Measurements from ENCODE around the gene LATS2.
A peak's percentile ranks its signal among the peaks of the same experiment; 100 is the strongest.

Gene LATS2

GRCh38 chr13:21018220-21018619 is 43.2 kb downstream of the LATS2 start:
- FAIRE-seq (no peak), DNase-seq (ENCODE audit: low spot score) (no peak)

DNA sequence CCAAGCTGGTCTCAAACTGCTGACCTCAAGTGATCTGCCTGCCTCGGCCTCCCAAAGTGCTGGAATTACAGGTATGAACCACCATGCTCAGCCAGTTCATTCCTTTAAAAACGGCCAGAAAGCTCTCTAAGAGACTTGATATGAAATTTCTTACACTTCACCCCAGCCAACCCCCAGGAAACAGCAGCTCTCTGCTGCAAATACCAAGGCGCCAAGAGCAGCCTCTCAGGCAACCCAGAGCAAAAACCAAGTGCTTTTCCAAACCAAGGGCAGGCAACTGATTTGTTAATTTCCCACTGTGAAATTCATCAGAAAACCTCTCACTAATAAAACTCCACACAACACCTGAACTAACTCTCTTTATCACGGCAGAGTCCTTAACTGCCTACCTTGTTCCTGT is 44.9 kb downstream of the LATS2 start:
- no peak for DNase-seq (ENCODE audit: low spot score)
- FAIRE-seq, result no peak

GRCh38 chr13:21015284-21015683 is 46.1 kb downstream of the LATS2 start:
- FAIRE-seq (no peak), DNase-seq (ENCODE audit: low spot score) (no peak)

DNA sequence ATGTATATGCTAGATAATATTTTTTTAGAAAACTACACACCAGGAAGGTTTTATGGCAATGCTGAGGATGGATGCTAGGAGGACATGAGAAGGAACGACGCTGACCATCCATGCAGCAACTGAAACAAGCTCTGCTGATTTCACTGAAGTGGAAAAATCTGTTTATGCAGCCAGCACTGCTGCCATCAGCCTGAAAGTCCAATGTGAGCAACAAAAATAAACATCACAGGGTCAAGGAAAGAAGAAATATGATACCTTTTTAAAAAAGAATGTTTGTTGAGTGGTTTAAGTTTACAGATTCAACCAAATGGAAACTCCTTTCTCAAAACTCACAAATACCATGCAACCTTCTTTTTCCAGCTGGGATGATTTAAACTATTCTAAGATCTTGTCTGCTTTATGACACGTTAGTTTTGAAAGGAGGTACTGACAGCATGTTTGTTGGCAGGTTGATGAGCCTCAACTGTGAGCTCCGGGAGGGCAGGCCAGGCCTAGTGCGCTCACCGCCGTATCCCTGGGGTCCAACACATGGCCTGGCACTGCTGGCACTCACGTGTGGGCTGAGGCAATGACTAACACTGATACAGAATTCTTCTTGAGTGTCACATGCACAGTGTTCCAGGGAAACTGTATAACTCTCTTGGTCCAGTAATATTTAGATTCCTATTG is 46.8 kb downstream of the LATS2 start:
- FAIRE-seq, result no peak
- no peak for DNase-seq (ENCODE audit: low spot score)

DNA sequence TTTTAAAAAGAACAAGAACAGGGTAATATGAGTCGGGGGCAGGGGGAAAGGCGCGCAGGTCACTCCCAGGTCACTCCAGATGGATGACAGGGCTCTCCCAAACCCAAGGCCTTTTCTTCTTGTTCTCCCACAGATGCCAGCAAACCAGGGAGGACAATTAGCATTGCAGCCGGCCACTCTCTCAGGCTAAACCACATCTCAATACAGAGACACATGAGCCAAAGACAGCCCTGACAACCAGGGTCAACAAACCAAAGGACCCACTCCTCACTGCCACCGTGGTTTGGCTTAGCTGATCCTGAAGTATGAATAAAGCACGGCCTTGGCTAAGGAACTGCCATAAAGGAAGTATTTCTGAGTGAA is 47.3 kb downstream of the LATS2 start:
- DNase-seq (ENCODE audit: low spot score) (no peak), FAIRE-seq (no peak)

DNA sequence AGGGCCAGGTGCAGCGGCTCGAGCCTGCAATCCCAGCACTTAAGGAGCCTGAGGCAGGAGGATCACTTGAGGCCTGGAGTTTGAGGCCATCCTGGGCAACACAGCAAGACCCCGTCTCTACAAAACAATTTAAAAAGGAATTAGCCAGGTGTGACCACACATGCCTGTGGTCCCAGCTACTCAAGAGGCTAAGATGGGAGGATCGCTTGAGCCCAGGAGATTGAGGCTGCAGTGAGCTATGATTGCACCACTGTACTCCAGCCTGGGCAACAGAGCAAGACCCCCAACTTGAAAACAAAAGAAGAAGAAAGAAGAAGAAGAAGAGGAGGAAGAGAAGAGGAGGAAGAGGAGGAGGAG is 47.7 kb downstream of the LATS2 start:
- no peak for FAIRE-seq

DNA sequence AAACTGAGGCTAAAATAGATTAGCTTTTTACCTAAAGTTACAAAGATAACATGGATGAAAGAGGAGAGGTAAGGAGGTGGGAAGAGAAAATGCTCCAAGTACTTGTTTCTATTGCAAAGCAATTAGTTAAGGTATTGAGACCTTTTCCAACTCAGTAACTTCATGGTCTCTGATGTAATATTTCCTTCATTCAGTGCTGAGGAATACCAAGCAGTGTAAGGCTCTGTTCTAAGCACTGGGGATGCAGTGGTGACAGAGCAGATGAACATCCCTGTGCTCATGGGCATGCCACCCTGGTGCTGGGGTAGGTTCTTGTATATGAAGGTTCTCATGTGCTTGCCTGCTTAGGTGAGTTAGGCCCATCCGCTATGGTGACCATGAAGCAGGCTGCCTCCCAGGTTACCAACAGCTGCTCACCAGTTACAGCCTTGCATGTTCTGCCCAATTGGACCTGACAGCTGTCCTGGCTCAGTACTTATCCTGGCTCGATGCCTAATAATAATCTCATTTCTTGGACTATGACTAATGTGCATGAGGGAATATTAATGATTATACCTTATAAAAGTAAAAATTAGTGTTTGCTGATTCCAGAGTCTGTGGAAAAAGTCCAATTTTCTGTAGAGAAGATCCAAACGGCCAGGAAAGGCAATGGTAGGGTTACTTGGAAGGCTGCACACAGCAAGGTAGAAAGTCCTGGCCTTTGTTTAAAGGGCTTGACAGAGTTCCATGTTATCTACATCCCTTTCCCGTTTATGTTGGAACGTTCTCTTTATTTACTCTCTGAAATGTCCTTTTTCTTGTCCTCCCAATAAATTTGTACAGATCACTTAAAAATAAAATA is 48.3 kb downstream of the LATS2 start:
- DNase-seq (ENCODE audit: low spot score), result no peak
- no peak for FAIRE-seq

More for the DNA sequence above, 47.7 kb downstream of the LATS2 start:
- DNase-seq (ENCODE audit: low spot score), result no peak

- FAIRE-seq, result no peak
Measured at GRCh38 chr13:21012211-21012610, 49.2 kb downstream of the LATS2 start.

GRCh38 chr13:21011378-21011777 is 50.0 kb downstream of the LATS2 start:
- DNase-seq (ENCODE audit: low spot score) (no peak), FAIRE-seq (no peak)

More at GRCh38 chr13:21012211-21012610, 49.2 kb downstream of the LATS2 start:
- DNase-seq (ENCODE audit: low spot score), result no peak

- no peak for DNase-seq (ENCODE audit: low spot score)
- FAIRE-seq, result no peak
Measured at GRCh38 chr13:21010621-21011020, 50.8 kb downstream of the LATS2 start.

GRCh38 chr13:21009036-21009435 is 52.4 kb downstream of the LATS2 start:
- no peak for DNase-seq (ENCODE audit: low spot score)
- no peak for FAIRE-seq

- FAIRE-seq, result no peak
- DNase-seq (ENCODE audit: low spot score), result no peak
Measured at GRCh38 chr13:21008026-21008425, 53.4 kb downstream of the LATS2 start.

DNA sequence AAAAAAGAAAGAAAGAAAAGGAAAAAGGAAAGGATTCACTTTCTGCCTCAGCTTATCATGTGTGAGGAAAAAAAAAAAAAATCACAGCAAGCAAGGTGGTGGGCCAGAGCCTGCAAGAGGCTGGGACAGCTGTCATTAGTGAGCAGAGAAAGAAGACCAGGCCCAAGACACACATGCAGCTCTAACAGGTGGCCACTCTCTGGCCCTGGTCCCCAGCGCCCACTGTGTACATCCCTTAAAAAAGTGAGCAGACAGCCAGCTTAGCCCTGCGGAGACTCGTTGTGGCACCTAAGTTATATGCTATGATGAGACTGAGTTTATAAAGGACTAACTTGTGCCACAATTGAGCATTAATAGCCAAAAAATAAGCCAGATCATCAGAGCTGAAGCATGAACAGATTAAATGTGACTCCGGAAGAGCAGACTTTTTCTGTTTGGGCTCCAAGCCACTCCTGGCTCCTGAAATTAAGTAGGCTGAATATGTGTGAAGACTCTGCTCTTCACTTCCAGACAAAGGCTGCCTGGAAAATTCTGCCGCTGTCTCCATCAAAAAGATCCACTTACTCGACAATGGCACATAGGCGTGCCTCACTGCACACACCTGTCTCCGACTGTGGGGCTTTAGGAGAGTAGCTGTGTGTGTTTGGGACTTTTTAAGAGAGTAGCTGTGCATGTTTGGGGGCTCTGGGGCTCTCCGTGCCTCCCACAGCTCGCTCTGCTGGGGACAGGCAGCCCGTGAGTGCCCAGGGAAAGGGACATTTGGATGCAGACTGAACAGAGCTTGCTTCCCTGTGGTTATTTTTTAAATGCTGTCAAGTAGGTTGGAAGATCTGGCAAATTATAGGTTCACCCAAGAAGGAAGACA is 55.0 kb downstream of the LATS2 start:
- FAIRE-seq (no peak), DNase-seq (ENCODE audit: low spot score) (no peak)

GRCh38 chr13:21005193-21005592 is 56.2 kb downstream of the LATS2 start:
- DNase-seq (ENCODE audit: low spot score), result no peak
- FAIRE-seq, result no peak

- FAIRE-seq (no peak), DNase-seq (ENCODE audit: low spot score) (no peak)
Measured at GRCh38 chr13:21001471-21001870, 59.9 kb downstream of the LATS2 start.

DNA sequence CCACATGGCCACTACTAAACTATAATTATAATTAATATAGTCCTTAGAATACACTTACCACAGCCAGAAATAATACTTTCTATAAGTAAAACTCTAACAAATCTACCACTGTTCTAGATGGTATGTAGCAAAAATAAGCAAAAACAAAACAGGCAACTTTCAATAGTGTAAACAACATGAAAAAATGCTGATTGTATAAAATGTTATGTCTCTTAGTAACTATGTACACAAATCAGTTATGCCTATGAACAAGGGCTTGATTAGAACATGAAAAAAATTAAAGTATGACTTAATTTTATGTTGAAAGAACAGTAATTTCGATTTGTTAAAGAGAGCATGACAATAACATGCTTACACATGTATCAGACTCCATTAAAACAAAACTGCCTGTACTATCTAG is 60.7 kb downstream of the LATS2 start:
- no peak for DNase-seq (ENCODE audit: low spot score)
- no peak for FAIRE-seq

DNA sequence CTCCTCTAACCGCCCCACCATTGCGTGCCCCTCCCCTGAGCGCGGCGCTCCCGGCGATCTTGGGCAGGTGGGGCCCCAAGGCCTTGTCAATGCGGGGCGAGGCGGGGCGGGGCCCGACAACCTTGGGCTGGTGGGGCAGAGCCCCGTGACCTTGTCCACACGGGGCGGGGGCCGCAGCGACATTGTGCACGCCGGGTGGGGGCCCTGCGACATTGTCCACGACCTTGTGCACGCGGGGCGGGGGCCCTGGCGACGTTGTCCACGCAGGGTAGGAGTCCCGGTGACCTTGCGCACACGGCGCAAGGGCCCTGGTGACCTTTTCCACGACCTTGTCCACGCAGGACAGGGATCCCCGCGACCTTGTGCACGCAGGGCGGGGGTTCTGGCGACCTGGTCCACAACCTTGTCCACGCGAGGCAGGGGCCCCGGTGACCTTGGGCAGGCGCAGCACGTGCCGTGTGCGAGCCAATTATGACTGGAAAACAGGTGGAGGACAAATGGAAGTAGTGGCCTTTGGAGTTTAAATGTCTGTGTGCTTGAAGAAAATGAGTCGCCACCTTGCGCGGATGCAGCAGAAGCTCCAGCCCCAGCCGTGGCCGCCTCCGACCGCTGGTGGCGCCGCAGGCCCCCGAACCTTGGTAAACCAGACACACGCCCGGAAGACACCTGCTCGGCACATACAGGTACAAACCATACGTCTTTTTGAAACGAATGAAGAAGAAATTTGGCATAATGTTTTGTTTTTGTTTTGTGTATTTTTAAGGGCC is 62.6 kb downstream of the LATS2 start:
- DNase-seq (ENCODE audit: low spot score) (no peak), FAIRE-seq (no peak)

DNA sequence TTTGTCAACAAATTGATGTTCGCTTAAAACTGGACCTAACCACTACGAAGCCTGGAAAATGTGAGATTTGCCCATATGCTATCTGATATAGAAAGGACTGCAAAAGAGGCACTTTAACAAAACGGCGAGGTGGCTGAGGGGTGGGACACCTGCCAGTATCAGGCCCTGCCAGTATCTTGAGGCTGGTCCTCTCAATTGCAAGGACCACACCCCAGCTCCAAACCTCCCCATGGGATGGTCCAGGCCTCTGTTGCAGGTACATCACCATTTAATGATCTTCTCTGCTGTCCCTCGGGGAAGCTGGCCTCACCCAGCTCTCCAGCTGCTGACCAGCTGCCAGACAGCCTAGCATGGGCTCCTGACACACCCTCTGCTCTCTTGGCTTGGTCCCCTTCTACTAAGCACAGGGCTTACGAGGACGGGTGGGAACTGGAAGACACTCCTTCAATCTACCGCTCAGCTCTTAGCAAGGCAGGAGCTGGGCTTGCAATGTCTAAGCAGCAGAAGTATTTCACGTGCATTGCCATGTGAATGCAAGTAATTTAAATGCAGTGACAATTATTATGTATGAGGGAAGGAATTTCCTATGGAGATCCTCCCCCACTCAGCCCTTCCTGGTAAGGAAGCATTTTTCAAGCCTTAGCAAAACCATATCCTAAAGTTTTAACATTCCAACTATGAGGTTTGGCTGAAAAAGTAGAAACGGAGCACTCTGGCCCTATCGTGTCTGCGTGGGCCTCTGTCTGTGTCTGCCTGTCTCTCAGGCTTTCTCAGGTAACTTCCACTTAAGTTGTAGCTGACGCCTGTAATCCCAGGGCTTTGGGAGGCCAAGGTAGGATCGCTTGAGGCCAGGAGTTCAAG is 63.9 kb downstream of the LATS2 start:
- FAIRE-seq, result no peak
- peak; percentile 13 for DNase-seq (ENCODE audit: low spot score)

DNA sequence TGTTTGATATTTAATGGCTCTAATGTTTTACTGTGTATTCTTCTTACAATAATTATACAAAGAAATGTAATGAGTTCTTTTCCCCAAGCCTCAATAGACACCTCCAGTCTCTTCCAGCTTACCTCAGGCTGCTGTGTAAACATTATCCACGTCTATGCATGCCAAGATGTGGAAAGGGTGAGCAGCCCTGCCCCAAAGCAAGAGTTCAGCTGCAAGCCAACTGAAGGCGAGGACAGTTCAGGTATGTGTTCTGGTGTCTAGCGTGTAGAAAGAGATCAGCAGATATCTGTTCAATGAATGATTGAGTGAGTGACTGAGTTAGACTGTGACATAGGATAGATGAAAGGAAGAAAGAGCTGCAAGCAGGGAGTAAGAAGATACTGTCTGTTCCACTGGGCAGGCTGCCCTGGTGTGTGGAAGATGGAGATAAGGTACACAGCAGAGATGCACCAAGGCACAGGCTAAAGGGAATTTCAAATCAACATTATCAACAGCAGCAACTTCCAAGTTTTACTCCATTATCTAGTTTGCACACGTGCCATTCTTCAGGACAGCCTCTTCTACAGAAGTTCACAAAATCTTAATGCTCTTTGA is 66.0 kb downstream of the LATS2 start:
- FAIRE-seq, result peak; percentile 20

DNA sequence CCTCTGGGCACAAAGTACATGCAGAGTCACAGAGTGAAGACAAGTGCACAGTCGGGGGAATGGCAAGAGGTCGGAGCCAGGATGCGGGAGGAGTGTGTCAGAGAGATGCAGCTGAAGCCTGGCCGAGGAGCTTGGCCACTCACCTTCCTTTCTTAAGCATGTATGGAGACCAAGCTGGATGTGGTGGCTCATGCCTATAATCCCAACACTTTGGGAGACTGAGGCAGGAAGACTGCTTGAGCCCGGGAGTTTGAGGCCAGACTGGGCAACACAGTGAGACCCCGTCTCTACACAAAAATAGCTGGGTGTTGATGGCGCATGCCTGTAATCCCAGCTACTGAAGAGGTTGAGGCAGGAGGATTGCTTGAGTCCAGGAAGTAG is 67.0 kb downstream of the LATS2 start:
- FAIRE-seq, result no peak
- DNase-seq (ENCODE audit: low spot score), result no peak

More for the DNA sequence above, 66.0 kb downstream of the LATS2 start:
- DNase-seq (ENCODE audit: low spot score), result no peak

All from urothelium cell line (cell line).